H1 (cell line): Measurements from ENCODE around the gene ZNF415. TPM values are rescaled to one million over a fixed set of nuclear protein-coding genes. Genes with fewer than 3 reads are reported as not detected.

ENCODE experiments used
- BACH1 ChIP-seq: IDR thresholded peaks from 2 replicates; pipeline ENCODE4 v1.6.1; 2012; ENCODE audit warnings: low read length, improper control_type of control experiment
- BCL11A ChIP-seq, 2 experiments: IDR thresholded peaks; one replicate each; pipeline ENCODE4 v1.6.1; 2011; ENCODE audit warnings: low read depth in 2 of 2, low read length in 2 of 2, mild to moderate bottlenecking in 2 of 2
- CREB1 ChIP-seq: IDR thresholded peaks from 2 replicates; pipeline ENCODE4 v1.6.1; 2012; ENCODE audit warnings: inconsistent platforms
- FOSL1 ChIP-seq: IDR thresholded peaks from 2 replicates; pipeline ENCODE4 v1.6.1; 2011; ENCODE audit warnings: mild to moderate bottlenecking, low read depth, low read length, moderate library complexity; ENCODE audit not compliant: insufficient read depth
- JUND ChIP-seq: IDR thresholded peaks from 2 replicates; pipeline ENCODE4 v1.6.1; 2011; ENCODE audit warnings: mild to moderate bottlenecking, improper control_type of control experiment, low read length
- MAFK ChIP-seq: IDR thresholded peaks from 2 replicates; pipeline ENCODE4 v1.6.1; 2012; ENCODE audit warnings: low read depth, mild to moderate bottlenecking, improper control_type of control experiment, low read length
- TAF1 ChIP-seq: IDR thresholded peaks from 2 replicates; pipeline ENCODE4 v1.6.1; 2011; ENCODE audit warnings: mild to moderate bottlenecking, low read depth, low read length
- polyA plus RNA-seq, 7 experiments: library from polyadenylated mRNA; depleted of rRNA in 3 of 7; stranded (reverse) in 5 of 7; unstranded in 2 of 7; fragments of >200 nt in 5 of 7; fragments of 200-250 nt in 2 of 7; gene quantifications; 1 replicate in 5 of 7; 2 replicates in 1 of 7; 4 replicates in 1 of 7; pipeline versions ENCODE4 v1.2.1 to v1.2.3, GENCODE V29; 2011 to 2013; ENCODE audit warnings: missing spikeins in 2 of 7, mixed read lengths in 2 of 7
- total RNA-seq: library from RNA; stranded (reverse); fragmentation: NEBNext Ultra II Directional; extraction: Animal tissue kit (Norgen Biotek cat#: 25700); gene quantifications from 2 replicates; pipeline ENCODE4 v1.2.1, GENCODE V29; 2021
- TF ChIP-seq, protein P1 (sequence below): fragments of 300-600 bp; sonication (generic); IDR thresholded peaks from 2 replicates; pipeline ENCODE4 v1.7.1; 2012; ENCODE audit warnings: low read length, moderate library complexity, mild to moderate bottlenecking, inconsistent platforms; ENCODE audit not compliant: insufficient replicate concordance

The ZNF415 gene
- total and polyA plus RNA-seq, 2 of the 8 experiments (the other 6 are each of a cell fraction or from before 2014, with no cell fraction given) = 5.8 to 9.7 TPM

DNA sequence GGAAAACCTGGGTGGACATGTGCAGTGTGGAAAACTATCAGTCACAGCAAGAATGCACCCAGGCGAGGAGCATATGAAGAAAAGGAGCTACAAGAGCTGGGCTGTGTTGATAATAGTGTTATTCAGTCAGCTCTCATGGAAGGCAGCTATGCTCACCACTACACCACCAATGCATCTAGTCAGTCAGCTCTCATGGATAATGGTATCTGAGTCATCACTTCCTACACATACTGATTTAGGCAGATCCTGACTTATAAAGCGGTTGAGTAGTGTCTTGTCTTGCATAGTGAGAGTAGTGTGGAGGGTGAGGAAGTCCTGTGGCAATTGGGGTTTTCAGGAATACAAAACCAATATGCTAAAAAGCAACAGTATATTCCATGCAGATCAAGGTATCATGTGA is 20.4 kb downstream of the ZNF415 start (continued):
- TF ChIP-seq, protein P1, sequence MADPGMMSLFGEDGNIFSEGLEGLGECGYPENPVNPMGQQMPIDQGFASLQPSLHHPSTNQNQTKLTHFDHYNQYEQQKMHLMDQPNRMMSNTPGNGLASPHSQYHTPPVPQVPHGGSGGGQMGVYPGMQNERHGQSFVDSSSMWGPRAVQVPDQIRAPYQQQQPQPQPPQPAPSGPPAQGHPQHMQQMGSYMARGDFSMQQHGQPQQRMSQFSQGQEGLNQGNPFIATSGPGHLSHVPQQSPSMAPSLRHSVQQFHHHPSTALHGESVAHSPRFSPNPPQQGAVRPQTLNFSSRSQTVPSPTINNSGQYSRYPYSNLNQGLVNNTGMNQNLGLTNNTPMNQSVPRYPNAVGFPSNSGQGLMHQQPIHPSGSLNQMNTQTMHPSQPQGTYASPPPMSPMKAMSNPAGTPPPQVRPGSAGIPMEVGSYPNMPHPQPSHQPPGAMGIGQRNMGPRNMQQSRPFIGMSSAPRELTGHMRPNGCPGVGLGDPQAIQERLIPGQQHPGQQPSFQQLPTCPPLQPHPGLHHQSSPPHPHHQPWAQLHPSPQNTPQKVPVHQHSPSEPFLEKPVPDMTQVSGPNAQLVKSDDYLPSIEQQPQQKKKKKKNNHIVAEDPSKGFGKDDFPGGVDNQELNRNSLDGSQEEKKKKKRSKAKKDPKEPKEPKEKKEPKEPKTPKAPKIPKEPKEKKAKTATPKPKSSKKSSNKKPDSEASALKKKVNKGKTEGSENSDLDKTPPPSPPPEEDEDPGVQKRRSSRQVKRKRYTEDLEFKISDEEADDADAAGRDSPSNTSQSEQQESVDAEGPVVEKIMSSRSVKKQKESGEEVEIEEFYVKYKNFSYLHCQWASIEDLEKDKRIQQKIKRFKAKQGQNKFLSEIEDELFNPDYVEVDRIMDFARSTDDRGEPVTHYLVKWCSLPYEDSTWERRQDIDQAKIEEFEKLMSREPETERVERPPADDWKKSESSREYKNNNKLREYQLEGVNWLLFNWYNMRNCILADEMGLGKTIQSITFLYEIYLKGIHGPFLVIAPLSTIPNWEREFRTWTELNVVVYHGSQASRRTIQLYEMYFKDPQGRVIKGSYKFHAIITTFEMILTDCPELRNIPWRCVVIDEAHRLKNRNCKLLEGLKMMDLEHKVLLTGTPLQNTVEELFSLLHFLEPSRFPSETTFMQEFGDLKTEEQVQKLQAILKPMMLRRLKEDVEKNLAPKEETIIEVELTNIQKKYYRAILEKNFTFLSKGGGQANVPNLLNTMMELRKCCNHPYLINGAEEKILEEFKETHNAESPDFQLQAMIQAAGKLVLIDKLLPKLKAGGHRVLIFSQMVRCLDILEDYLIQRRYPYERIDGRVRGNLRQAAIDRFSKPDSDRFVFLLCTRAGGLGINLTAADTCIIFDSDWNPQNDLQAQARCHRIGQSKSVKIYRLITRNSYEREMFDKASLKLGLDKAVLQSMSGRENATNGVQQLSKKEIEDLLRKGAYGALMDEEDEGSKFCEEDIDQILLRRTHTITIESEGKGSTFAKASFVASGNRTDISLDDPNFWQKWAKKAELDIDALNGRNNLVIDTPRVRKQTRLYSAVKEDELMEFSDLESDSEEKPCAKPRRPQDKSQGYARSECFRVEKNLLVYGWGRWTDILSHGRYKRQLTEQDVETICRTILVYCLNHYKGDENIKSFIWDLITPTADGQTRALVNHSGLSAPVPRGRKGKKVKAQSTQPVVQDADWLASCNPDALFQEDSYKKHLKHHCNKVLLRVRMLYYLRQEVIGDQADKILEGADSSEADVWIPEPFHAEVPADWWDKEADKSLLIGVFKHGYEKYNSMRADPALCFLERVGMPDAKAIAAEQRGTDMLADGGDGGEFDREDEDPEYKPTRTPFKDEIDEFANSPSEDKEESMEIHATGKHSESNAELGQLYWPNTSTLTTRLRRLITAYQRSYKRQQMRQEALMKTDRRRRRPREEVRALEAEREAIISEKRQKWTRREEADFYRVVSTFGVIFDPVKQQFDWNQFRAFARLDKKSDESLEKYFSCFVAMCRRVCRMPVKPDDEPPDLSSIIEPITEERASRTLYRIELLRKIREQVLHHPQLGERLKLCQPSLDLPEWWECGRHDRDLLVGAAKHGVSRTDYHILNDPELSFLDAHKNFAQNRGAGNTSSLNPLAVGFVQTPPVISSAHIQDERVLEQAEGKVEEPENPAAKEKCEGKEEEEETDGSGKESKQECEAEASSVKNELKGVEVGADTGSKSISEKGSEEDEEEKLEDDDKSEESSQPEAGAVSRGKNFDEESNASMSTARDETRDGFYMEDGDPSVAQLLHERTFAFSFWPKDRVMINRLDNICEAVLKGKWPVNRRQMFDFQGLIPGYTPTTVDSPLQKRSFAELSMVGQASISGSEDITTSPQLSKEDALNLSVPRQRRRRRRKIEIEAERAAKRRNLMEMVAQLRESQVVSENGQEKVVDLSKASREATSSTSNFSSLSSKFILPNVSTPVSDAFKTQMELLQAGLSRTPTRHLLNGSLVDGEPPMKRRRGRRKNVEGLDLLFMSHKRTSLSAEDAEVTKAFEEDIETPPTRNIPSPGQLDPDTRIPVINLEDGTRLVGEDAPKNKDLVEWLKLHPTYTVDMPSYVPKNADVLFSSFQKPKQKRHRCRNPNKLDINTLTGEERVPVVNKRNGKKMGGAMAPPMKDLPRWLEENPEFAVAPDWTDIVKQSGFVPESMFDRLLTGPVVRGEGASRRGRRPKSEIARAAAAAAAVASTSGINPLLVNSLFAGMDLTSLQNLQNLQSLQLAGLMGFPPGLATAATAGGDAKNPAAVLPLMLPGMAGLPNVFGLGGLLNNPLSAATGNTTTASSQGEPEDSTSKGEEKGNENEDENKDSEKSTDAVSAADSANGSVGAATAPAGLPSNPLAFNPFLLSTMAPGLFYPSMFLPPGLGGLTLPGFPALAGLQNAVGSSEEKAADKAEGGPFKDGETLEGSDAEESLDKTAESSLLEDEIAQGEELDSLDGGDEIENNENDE = no peak
- TF ChIP-seq CREB1 (no peak), TAF1 (no peak), MAFK (no peak), BACH1 (no peak), JUND (no peak), FOSL1 (no peak), BCL11A (IDR thresholded peaks at IDR 0.05; ENCODE audit: low read depth in 2 of 2, low read length in 2 of 2) (no peak)
